ACC112 (cell line): Measurements from ENCODE around the gene NOXO1.
A peak's percentile ranks its signal among the peaks of the same experiment; 100 is the strongest.

Experiments used
- H2AFZ ChIP-seq: fragments of 200-600 bp; sonication (generic); one replicate; pipeline ENCODE4 v1.6.0; 2017; ENCODE audit warnings: antibody characterized with exemption, low read length; ENCODE audit not compliant: unreplicated experiment
- H3K27ac ChIP-seq: fragments of 200-600 bp; sonication (generic); 2 replicates; pipeline ENCODE4 v1.5.1; 2014; ENCODE audit warnings: low read depth, mild to moderate bottlenecking, antibody characterized with exemption, low read length, moderate library complexity
- H3K27me3 ChIP-seq: fragments of 200-600 bp; sonication (generic); 2 replicates; pipeline ENCODE4 v1.6.1; 2014; ENCODE audit warnings: mild to moderate bottlenecking, antibody characterized with exemption, low read length, moderate library complexity, mixed read lengths; ENCODE audit not compliant: insufficient read depth
- H3K36me3 ChIP-seq: fragments of 200-600 bp; sonication (generic); 2 replicates; pipeline ENCODE4 v1.6.1; 2016; ENCODE audit warnings: mild to moderate bottlenecking, antibody characterized with exemption, low read length, moderate library complexity, mixed read lengths; ENCODE audit not compliant: insufficient read depth
- H3K4me1 ChIP-seq: fragments of 200-600 bp; sonication (generic); one replicate; pipeline ENCODE4 v1.6.1; 2016; ENCODE audit warnings: low read length, mixed read lengths; ENCODE audit not compliant: insufficient read depth, unreplicated experiment, control insufficient read depth
- H3K4me3 ChIP-seq: fragments of 200-600 bp; sonication (generic); 2 replicates; pipeline ENCODE4 v1.5.1; 2014; ENCODE audit warnings: mild to moderate bottlenecking, low read depth, low read length
- H3K79me2 ChIP-seq: fragments of 200-600 bp; sonication (generic); one replicate; pipeline ENCODE4 v1.6.0; 2016; ENCODE audit warnings: low read length; ENCODE audit not compliant: control insufficient read depth, unreplicated experiment, insufficient read depth

NOXO1 gene

DNA sequence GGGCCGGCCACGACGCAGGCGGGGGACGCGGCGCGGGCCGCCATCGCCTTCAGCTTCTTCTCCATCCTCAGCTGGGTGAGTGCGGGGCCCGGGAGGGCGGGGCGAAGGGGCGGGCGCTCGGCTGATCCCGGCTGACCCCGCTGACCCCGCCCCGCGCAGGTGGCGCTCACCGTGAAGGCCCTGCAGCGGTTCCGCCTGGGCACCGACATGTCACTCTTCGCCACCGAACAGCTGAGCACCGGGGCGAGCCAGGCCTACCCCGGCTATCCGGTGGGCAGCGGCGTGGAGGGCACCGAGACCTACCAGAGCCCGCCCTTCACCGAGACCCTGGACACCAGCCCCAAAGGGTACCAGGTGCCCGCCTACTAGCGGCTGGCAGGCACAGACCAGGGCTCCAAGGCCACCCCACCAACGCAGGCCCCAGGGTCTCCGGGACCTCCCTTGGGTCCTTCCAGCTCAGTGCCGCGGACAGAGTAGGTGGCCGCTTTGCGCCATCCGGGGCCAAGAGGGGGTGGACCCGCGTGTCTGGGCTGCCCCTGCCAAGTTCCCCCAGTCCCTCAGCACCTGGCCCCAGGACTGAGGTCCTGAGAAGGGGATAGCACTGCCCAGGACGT lies 11.5 kb upstream of the NOXO1 start:
- H3K4me3 ChIP-seq, result peak overlapping the region; percentile 76

GRCh38 chr16:1991948-1992703 lies 10.9 kb upstream of the NOXO1 start:
- Histone ChIP-seq H3K4me1 (peaks cover 15% of the 10 kb centered on the region), H3K79me2 (no peaks in the 10 kb centered on the region), H3K27me3 (peaks cover 24% of the 10 kb centered on the region), H3K27ac (no peak overlapping the region), H2AFZ (peak overlapping the region; percentile 91), H3K36me3 (no peaks in the 10 kb centered on the region), H3K4me3 (peak overlapping the region; percentile 76)

More for the DNA sequence above, 11.5 kb upstream of the NOXO1 start:
- Histone ChIP-seq H3K36me3 (no peaks in the 10 kb centered on the region), H3K79me2 (no peaks in the 10 kb centered on the region), H3K4me1 (peaks cover 21% of the 10 kb centered on the region), H3K27ac (no peak overlapping the region), H3K27me3 (peaks cover 24% of the 10 kb centered on the region), H2AFZ (peak overlapping the region; percentile 91)

- Histone ChIP-seq H3K36me3 (peaks cover 3% of the 10 kb centered on the region; the same call in 1 of the 2 replicates), H3K79me2 (no peaks in the 10 kb centered on the region), H2AFZ (peak overlapping the region; percentile 68), H3K4me3 (peak overlapping the region; percentile 65), H3K27me3 (peaks cover 24% of the 10 kb centered on the region), H3K4me1 (peaks cover 15% of the 10 kb centered on the region), H3K27ac (no peak overlapping the region)
Measured at GRCh38 chr16:1991588-1991947, 10.3 kb upstream of the NOXO1 start.

- Histone ChIP-seq H2AFZ (no peak overlapping the region), H3K4me1 (peaks cover 15% of the 10 kb centered on the region), H3K79me2 (no peaks in the 10 kb centered on the region), H3K27ac (no peak overlapping the region), H3K27me3 (peaks cover 24% of the 10 kb centered on the region), H3K36me3 (peaks cover 6% of the 10 kb centered on the region; the same call in 1 of the 2 replicates), H3K4me3 (peak overlapping the region; percentile 65; the same call in 1 of the 2 replicates)
Measured at GRCh38 chr16:1991135-1991551, 9.9 kb upstream of the NOXO1 start.

DNA sequence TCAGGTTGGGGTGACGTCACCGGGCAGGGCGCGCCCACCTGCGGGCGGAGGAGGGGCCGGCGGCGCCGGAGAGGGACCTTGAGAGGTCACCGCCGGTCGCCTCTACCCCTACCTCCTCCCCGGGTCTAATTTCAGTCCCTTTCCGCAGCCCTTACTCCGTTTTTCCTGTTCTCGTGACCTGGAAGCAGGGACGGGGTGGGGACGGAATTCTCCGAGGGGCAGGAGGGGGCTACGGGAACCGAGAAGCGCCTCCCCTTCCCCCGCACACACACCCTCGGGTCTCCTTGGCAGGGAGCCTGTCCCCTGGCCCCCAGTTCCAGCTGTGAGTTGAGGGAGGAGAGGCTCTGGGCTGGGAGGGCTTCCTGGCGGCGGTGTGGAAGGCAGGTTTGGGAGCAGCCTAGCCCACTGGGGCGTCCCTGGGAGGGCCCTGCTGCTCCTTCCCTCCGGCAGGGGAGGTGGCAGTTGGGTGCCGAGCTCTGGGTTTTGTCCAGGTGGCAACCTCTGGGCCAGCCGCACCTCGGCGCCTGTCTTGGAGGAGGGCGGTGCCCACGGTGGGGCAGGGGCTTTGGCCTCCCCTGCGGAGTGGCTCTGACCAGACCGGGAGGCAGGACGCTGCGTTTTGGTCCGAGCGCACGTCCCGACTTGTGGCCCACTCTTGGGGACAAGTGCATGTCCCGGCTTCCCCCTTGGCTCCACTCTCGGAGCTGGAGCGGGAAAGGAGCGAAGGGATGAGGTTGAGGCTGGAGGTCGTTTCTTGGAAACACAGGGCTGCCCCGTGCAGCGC lies 9.3 kb upstream of the NOXO1 start:
- H3K36me3 ChIP-seq, result peaks cover 6% of the 10 kb centered on the region; the same call in 1 of the 2 replicates
- H3K27ac ChIP-seq, result no peak overlapping the region
- no peak overlapping the region for H2AFZ ChIP-seq
- peaks cover 24% of the 10 kb centered on the region for H3K27me3 ChIP-seq
- H3K4me3 ChIP-seq, result peak overlapping the region; percentile 62
- peaks cover 6% of the 10 kb centered on the region for H3K79me2 ChIP-seq
- H3K4me1 ChIP-seq, result peaks cover 16% of the 10 kb centered on the region

GRCh38 chr16:1990101-1990350 lies 8.8 kb upstream of the NOXO1 start:
- peaks cover 21% of the 10 kb centered on the region for H3K4me1 ChIP-seq
- H3K27ac ChIP-seq, result no peak overlapping the region
- H3K79me2 ChIP-seq, result peaks cover 11% of the 10 kb centered on the region
- peaks cover 6% of the 10 kb centered on the region; the same call in 1 of the 2 replicates for H3K36me3 ChIP-seq
- H3K27me3 ChIP-seq, result peaks cover 24% of the 10 kb centered on the region
- H2AFZ ChIP-seq, result no peak overlapping the region
- H3K4me3 ChIP-seq, result peak overlapping the region; percentile 62

GRCh38 chr16:1989209-1990100 lies 8.2 kb upstream of the NOXO1 start, which contains the start of gene SYNGR3:
Gene SYNGR3 (plus strand): TSS chr16:1989970. CDS start chr16:1990103, 133 bp downstream.
- peaks cover 24% of the 10 kb centered on the region for H3K27me3 ChIP-seq
- peaks cover 6% of the 10 kb centered on the region; the same call in 1 of the 2 replicates for H3K36me3 ChIP-seq
- H3K27ac ChIP-seq, result no peak within 1 kb of the TSS
- H2AFZ ChIP-seq, result no peak within 1 kb of the TSS
- peak within 1 kb of the TSS; percentile 62 for H3K4me3 ChIP-seq
- peaks cover 15% of the 10 kb centered on the region for H3K79me2 ChIP-seq
- H3K4me1 ChIP-seq, result peaks cover 25% of the 10 kb centered on the region

GRCh38 chr16:1987198-1987597 lies 5.9 kb upstream of the NOXO1 start:
- H3K4me3 ChIP-seq, result no peak overlapping the region
- peaks cover 18% of the 10 kb centered on the region for H3K4me1 ChIP-seq

GRCh38 chr16:1985466-1986150 lies 4.3 kb upstream of the NOXO1 start:
- Histone ChIP-seq H3K36me3 (peaks cover 6% of the 10 kb centered on the region; the same call in 1 of the 2 replicates), H3K4me3 (peak overlapping the region; percentile 95), H2AFZ (no peak overlapping the region), H3K79me2 (peaks cover 15% of the 10 kb centered on the region), H3K4me1 (peaks cover 15% of the 10 kb centered on the region), H3K27ac (no peak overlapping the region), H3K27me3 (peaks cover 39% of the 10 kb centered on the region)

More at GRCh38 chr16:1987198-1987597, 5.9 kb upstream of the NOXO1 start:
- Histone ChIP-seq H2AFZ (no peak overlapping the region), H3K36me3 (peaks cover 6% of the 10 kb centered on the region; the same call in 1 of the 2 replicates), H3K27ac (no peak overlapping the region), H3K27me3 (peaks cover 35% of the 10 kb centered on the region), H3K79me2 (peaks cover 15% of the 10 kb centered on the region)
